GM19452 (cell line): ENCODE data around the gene PRRG3.

ENCODE experiments used
- ATAC-seq: cut with Tn5 transposase; IDR thresholded peaks from one replicate; pipeline ENCODE4 v1.9.1; 2021; ENCODE audit not compliant: unreplicated experiment

PRRG3 gene

DNA sequence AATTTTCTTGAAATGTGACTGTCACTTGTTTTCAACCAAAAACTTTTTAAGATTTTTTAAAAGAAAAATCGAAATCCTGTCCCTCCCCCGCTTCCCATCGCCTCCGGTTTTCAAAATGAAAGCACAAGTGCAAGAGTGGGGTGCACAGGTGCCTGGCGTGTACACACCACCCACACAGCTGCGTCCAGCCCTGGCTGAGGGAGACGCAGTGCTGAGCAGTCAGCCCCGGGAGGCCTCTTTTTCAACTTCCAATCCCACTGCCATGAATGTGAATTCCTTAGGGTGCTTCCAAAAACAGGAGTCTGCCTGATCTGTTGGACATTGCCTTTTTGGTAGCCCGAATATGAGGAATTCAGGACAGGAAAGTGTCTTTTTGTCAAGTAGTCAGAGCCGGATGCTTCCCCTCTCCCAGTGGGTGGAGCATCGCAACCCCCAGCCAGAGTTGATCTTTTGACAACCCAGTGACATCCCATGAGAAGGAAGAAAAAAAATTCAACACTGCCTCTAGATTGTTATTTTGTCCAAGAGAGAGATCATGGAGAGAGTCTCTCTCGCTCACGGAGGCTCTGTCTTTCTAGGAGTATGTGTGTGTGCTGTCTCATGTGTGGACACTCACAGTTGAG lies 8.9 kb downstream of the PRRG3 start:
- no peak for ATAC-seq

DNA sequence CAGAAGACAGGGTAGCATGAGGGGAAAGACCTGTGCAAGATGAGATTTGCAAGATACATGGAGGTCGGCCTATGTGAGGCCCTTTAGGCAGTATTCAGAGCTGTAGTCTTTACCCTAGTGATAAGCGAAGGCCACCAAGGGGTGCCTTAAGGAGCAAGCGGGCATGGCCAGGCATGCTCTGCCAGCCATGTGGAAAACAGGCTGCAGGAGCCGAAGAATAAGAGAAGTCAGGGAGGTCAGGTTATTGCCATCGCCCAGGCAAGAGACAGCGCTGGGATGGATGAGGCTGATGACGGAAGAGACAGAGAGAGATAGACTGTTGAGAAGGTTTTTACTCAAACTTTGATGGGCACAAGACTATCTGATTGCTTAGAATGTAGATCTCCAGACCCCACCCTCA lies 13.6 kb downstream of the PRRG3 start:
- no peak for ATAC-seq

DNA sequence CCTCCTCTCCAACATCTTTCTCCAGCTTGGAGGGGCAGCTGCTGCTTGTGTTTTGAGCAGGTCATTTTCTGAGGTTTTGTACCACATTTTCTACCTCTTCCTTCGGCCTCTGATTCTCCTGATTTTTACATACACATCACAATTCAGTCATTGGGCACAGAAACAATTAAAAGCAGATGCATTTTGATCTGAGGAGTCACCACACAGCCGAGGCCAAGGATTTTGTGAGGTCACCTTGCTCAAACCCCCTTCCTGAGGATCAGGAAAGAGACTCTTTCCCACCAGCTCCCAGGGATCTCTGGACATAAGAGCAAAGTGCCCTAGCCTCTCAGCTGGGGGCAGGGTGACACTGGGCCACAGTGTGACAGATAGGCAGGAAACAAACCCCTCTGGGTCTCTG lies 15.2 kb downstream of the PRRG3 start:
- no peak for ATAC-seq

DNA sequence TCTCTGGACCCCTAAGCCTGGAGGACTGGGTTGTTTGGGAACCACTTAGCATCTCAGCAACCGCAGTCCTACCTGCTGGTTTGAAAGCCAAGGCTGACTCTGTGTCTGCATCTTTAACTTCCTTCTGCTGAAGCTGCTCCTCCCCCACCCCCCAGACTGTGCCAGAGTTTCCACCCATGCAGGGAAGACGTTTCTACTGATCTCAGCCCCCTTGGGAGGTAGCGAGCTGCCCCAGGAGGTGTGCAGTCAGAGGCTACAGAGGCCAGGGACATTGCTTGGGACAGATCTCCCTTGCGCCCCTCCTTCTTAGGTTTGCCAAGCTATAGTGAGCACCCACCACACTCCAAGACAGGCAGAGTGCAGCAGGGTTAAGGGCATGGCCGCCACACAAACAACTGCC lies 15.9 kb downstream of the PRRG3 start:
- ATAC-seq, result no peak

DNA sequence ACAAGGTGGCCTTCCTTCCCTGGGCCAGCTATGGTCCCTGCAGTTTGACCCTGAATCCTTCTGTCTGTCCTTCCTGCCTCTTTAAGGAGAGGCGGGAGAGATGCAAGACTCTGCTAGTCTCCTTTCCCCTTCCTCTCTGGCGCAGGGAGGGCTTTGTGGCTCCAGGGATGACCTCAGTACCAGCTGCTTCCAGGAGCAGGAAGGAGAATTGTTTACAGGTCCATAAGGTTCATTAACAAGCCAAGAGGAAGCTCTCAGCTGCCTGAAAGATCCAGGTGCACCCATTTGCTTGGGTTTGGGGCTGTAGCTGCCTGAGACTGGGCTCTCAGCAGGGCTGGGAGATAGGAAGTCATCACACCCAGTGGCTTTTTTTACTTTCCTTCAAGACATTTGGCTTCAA lies 16.5 kb downstream of the PRRG3 start:
- ATAC-seq, result no peak

DNA sequence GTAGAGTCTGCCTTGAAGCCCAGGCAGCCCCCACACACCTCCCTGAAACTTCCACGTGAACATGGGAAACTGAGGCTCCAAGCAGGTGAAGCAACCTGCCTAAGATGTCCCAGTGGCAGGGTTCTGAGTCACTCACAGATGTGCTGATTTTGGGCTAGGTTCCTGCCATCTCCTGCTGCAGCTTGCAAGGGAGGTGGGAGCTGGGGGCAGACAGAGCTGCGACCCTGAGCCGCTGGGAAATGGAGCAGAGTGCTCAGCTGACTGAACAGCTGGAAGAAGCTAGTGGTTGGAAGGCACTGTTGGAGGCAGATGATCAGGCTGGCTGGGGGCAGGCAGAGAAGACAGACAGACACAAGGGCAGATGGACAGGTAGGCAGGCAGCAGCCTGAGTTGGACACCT lies 17.0 kb downstream of the PRRG3 start:
- ATAC-seq, result no peak

DNA sequence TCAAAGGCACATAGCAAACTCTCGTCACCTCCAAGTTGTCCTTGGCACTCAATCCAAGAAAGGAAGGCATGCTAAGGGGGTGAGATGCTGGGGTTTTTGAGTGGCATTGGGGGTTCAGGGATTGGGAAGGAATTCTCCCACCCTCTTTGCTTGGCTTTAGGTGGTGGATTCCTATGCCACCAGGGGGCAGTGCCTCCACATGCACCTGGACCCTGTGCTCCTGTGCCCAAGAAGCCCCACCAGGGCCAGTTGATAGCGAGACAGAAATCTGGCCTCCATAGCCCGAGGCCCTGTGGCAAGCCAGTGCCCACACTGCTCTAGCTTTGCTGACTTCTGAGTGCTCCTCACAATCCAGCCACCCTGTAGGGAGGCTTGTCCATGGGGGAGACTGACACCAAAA lies 18.6 kb downstream of the PRRG3 start:
- no peak for ATAC-seq

DNA sequence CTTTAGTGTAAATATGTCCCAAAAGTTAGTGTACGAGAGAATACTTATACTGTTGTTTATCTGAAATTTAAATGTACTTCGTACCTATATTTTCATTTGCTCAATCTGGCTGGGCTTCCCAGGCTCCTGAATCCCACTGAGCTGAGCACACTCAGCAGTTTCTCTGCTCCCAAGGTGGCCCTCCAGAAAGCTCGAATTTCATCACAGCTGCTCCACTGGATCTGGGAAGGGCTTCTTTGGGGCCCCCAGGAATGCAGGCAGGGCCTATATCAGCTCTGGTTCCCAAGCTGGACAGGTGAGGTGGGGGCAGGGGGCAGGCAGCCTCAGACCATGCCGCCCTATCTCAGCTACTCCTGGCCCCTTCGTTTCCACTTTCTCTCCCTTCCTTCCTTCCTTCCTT lies 19.1 kb downstream of the PRRG3 start:
- no peak for ATAC-seq

DNA sequence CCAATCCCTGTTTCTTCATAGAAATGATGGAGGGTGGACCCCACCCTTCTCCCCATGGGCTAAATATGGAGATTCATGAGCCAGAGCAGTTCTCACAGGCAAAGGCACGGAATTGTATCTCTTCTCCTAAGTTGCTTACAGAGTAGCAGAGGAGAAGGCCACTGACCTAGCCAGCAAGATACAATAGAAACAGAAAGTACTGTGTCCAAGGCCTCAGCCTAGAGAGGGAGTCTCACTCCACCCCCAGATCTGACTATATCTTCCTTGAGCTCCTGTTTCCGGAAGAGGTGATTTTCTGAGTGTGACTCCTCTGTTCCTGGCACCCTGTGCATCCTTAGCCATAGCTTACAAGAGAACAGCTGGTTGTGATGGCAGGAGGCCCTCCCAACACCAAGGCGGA lies 20.5 kb downstream of the PRRG3 start, which contains the start of gene FATE1:
Gene FATE1, plus strand, starts transcription at position 284 of the 400 bp plus-strand sequence. Its CDS starts 85 bp downstream, at position 369.
- ATAC-seq, result no peak

DNA sequence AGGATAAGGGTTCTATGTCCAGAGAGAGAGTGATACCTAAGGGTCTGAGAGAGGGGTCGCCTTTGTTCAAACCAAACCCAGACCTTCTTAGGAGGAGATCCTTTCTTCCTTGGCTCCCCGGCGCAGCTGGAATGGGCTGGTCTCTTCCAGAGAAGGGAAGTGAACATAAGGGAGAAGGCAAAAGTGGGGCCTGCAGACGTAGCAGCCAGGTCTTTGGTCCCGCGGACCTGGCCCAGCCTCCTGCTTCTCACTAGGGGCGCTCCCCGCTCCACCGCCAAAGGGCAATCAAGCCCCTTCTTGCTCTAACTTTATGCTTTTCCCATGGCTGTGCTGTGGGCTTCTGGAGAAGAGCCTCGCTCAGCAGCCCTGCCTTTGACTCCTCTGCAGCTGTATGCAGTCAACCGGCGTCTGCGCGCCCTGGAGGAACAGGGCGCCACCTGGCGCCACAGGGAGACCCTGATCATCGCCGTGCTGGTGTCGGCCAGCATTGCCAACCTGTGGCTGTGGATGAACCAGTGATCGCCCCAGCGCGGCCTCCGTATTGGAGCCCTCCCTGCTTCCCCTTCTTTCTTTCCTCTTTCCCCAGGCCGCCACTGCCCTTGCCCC lies 27.1 kb downstream of the PRRG3 start:
- no peak for ATAC-seq

DNA sequence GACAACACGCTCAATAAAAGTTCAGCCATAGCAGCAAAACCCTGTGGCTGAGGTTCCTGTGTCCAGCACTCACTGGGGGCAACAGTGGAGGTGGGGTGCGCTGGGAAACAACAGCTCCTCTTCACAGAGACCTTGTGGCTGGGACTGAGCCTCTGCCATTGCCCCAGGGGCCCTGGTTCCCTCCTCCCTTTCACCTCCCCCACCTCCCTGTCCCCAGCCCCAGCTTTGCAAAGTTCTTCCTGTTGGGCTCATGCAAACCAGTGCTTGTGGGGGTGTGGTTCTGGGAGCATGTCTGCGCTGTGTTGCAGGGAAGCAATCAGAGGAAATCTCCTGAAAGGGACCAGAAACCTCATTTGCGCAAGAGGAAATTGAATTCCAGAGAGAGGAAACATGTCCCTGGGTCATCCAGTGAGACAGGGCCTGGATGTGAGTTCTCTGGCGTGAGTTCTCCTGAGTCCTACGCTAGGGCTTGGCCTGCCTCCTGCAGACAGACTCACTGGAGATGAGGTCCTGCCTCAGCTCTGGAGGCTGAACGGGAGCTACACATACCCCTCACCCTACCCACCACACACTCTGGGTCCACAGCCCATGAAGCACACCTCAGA lies 28.0 kb downstream of the PRRG3 start:
- no peak for ATAC-seq

DNA sequence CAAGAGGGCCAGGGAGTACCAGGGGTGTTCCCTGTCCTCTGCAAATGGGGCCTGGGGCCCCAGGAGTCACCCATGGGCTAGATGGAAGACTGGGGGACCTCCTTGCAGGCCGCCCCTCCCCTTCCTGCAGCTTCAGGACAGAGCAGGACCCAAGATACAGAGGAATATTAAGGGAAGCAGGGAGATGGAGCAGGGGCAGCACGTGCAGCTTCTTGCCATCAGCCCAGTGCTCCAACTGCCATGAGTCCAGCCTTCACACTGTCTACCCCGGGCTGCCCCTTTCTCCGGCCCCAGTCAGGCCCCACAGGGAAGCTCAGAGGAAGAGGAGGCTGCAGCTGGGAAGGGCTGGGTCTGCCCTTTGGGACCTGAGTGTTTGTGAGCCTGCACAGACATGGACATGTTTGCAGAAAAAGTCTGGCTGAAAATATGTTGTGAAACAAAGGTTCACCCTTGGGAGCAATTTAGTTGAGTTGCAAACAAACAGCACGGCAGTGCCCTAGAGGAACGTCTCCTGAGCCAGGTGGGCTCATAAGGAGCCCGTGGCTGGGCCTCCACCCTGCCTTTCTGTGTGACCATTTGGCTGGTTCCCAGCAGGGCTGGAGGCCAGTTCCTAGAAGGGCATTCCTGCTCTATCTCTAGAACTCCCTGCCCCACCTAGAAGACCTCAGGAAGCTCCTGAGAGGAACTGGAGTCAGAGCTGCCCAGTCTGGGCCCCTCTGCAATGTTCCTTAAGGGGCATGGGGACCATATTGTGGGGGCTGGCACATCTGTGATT lies 29.5 kb downstream of the PRRG3 start:
- ATAC-seq, result no peak

DNA sequence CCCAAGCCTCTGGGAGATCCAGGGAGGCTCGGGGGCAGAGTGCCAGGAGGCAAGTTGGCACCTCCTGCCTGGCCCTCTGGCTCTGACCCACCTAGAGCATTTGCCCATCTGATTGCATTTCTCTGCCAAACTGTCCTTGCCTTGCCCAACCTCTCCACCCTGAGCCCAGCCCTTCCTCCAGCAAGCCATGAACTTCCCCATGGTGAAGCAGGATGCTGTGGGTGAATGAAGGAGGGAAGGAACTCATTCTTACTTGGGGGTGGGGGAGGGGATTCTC lies 30.0 kb downstream of the PRRG3 start:
- no peak for ATAC-seq

DNA sequence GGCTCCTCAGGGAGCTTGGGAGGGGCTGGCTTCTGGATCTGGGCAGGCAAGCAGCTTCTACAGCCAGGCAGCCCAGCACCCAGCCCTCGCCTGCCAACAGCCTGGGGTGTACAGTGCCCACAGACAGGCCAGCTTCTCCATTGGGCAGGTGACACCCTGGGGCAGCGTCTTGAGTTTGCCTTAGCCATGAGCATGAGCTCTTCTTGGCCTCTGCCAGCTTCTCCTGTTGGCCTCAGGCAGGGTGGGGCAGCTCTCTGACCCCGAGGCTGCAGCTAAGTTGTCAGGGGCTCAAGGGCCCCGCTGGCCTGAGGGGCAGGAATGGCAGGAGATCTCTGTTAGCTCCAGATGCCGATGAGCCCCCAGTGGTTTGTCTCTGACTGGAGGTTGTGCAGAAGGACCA lies 31.5 kb downstream of the PRRG3 start:
- no peak for ATAC-seq

DNA sequence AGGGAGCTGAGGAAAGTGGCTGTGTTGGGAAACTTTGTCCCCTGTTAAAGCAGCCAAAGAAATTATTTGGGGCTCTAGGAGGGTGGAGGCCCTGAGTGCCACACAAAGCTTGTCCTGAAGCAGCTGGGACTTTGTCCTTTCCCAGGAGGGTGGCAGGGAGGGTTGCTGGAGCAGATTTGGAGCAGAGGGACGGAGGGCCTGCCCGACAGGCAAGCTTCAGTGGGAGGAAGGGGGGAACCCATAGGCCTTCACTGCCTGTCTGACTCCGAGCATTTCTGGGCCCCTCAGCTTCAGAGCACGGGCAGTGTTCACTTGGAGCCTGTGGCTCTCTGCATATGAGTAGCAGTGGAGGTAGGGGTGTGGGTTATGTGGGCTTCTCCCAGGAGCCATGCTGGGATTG lies 32.1 kb downstream of the PRRG3 start:
- ATAC-seq, result no peak

DNA sequence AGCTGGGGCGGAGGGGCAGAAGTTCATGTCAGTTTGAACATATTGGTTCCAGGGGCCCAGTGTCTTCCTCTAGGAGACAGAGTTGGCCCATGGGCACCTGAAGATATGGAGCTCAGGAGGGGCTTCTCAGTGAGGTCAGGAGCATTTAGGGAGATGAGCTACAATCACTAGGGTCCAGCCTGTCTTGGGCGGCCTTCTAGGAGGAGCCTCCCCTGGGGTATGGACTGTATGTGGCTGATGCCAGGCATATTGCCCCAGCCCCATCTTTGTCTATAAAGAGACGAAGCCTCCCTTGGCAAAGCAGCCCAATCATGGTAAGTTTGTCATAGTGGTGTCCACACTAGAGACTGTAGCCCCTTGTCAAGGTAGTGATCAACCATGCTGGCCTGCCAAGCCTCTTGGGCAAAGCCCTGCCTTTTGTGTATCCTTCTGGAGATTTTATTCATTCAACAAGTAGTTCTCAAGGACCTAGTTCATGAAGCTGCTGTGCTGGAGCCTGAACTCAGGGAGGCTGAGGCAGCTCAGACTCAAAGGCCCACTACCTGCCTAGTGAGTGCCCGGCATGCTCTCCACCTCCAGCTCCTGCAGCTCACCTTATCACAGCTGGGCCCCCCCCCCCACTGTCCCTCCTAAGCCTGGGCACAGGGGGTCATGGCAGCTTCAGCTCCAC lies 33.9 kb downstream of the PRRG3 start:
- ATAC-seq, result no peak

DNA sequence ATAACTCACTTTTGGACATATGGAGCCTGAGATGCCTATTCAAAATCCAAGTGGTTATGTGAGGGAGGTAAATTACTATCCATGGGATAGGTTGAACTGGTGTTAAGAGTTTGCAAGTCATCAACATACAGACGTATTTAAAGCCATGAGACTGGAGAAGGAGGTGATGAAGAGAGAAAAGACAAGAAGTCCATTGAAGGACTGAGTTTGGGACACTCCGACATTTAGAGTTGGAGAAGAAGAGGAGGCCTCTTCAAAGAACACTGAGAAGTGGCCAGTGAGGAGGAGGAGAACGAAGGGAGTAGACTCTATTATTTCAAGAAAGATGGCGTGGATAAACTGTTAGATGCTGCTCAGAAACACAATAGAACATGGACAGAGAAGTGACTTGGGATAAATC lies 39.2 kb downstream of the PRRG3 start, which contains the start of gene CNGA2:
Gene CNGA2, plus strand, starts transcription at position 301 of the 400 bp plus-strand sequence. CDS start 3,738 bp downstream, outside the sequence.
- no peak for ATAC-seq

DNA sequence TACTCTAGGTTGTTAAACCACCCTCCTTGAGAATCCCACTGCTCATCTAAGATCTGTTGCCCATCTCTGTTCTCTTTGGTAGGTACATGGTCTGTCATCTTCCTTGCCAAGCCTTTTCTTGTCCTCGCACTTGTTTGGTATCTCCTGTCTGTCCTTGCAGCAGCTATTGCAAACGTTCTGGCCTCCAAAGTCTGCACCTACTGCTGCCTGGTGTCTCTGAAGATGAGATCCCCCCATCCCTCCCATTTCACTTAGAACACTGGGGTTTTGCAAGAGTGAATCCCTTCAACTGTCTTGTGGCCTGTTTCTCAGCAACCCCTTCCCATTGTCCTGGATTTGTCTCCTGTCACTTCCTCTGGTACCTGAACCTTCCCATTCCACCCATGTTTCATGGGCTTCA lies 40.0 kb downstream of the PRRG3 start:
- ATAC-seq, result no peak

DNA sequence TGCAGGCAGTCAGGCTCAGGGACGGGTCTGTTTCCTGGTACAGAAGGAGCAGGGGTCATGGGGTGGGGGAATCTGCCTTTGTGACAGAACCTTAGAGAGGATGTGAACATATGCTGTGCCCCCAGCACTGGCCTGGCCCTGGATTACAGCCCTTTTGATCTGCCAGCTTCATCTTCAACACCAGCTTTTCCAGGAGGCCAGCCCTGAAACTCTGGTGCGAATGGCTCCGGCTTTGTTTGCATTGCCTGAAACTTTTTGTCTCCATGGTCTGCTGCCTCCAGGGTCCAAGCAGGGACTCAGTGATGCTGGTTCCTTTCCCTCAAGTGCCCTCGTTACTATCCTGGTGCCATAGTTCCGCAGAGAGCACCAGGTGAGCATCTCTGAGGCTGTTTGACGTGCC lies 41.4 kb downstream of the PRRG3 start:
- ATAC-seq, result no peak

DNA sequence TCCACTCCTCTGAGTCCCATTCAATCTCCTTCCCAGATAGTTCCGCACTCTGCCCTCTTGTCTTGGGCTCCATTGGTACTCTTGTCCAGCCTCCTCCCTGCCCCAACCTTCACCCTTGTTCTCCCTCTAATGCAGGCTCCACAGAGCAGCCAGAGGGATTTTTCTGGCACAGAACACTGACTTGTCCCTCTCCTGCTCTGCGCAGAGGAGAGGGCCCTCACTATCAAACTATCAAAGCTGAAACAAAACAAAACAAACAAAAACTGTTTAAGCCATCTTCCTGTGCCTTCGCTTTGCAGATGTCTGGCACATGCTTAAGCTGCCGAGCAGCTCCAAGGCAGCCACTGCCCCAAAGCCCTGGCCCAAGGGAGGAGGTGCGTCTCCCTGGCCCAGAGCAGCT lies 42.2 kb downstream of the PRRG3 start:
- ATAC-seq, result no peak

DNA sequence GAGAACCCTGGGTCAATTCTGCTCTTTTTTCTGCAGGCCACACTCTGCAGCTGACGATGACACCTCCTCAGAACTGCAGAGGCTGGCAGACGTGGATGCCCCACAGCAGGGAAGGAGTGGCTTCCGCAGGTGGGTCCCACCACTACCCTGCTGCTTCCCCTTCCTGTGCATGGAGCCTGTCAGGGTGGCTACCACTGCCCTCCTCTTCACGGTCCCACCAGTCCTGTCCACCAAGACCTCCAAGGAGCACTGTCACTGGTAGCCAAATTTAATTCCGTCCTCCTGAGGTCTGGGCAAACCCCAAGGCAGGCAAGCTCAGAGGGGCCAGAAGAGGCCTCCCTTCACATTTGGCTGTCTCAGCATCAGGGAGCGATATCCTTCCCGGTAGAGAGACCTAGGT lies 43.5 kb downstream of the PRRG3 start:
- ATAC-seq, result no peak

DNA sequence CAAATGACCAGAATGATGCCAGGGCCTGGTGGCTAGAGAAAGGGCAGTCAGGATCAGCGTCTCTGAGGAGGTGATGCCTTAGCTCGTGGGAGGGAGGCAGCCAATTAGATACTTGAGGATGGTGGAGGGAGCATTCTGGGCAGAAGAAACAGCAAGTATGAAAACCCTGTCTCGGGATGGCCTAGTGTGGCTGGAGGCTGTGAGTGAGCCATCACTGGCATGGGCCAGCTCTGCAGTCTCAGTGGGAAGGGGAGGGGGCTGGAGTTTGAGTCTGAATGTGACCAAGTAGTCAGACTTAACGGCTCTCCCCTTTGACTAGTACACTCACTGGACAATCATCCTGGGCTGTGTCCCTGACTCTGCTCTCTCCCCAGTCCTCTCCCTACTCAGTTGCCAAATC lies 46.3 kb downstream of the PRRG3 start:
- no peak for ATAC-seq
